ENCODE measurements around the gene TRIM41. TPM values are rescaled to one million over a fixed set of nuclear protein-coding genes. Genes with fewer than 3 reads are reported as not detected.

TRIM41 gene
- total and polyA plus RNA-seq, 9 of the 15 experiments (the other 6 are each of a cell fraction or from before 2014, with no cell fraction given): 1.8 to 47.6 (median 20.9) TPM

DNA sequence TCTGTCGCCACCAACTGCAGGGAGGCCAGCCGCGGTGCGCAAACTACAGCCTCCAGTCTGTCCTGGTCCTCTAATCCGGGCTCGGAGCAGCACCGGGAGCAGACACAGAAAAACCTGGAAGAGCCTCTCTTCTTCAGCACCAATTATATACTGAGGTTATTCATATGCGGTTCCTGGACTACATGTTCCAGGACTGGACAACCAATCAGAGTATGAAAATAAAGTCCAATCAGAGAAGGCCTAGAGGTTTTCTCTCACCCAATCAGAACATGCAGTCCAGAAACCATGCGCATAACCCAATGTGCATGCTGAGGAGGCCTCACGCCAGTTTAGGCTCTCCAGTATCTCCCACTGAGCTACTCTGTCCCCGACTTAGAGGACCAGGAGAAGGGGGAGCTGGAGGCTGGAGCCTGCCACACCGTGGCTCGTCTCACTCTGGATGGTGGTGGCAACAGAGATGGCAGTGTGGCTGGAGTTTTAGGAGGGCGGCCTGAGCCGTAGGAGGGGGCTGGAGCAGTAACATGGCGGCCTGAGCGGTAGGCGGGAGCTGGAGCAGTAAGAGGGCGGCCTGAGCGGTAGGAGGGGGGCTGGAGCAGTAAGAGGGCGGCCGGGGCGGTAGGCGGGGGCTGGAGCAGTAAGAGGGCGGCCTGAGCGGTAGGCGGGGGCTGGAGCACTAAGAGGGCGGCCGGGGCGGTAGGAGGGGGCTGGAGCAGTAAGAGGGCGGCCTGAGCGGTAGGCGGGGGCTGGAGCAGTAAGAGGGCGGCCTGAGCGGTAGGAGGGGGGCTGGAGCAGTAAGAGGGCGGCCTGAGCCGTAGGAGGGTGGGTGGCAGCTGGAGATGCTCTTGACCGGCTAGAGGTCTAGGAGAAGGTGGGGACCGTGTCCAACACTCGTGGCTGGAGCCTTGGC is 58.2 kb downstream of the TRIM41 start (continued):
- TF ChIP-seq NBN (IDR thresholded peaks at IDR 0.05; ENCODE audit: low read depth): no peak
- TF ChIP-seq EP400 (IDR thresholded peaks at IDR 0.05): peak; percentile 97
- TF ChIP-seq HMG20A (CRISPR knock-in tag; conservative IDR thresholded peaks at IDR 0.05): no peak
- peak; percentile 21; the same call in 1 of the 2 replicates for TF ChIP-seq CHD2 (IDR thresholded peaks at IDR 0.05; ENCODE audit: low read depth, low read length)
- TF ChIP-seq XRCC4 (IDR thresholded peaks at IDR 0.05; ENCODE audit: extremely low read depth, insufficient read depth, insufficient read length): no peak
- TF ChIP-seq SMARCE1 (IDR thresholded peaks at IDR 0.05): no peak
- TF ChIP-seq, protein P1, sequence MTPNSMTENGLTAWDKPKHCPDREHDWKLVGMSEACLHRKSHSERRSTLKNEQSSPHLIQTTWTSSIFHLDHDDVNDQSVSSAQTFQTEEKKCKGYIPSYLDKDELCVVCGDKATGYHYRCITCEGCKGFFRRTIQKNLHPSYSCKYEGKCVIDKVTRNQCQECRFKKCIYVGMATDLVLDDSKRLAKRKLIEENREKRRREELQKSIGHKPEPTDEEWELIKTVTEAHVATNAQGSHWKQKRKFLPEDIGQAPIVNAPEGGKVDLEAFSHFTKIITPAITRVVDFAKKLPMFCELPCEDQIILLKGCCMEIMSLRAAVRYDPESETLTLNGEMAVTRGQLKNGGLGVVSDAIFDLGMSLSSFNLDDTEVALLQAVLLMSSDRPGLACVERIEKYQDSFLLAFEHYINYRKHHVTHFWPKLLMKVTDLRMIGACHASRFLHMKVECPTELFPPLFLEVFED (CRISPR knock-in tag; conservative IDR thresholded peaks at IDR 0.05): 0 out of 2 replicates have a peak, but pooled peaks have one; percentile 28
- TF ChIP-seq YY1 (IDR thresholded peaks at IDR 0.05; ENCODE audit: borderline replicate concordance in 1 of 3, control insufficient read depth in 1 of 3, extremely low read depth in 1 of 3, insufficient read depth in 3 of 3, insufficient read length in 1 of 3, insufficient replicate concordance in 2 of 3, low read depth in 1 of 3, low read length in 2 of 3): peak; percentile 51 to 86 (median 80)
- TF ChIP-seq, protein P2, sequence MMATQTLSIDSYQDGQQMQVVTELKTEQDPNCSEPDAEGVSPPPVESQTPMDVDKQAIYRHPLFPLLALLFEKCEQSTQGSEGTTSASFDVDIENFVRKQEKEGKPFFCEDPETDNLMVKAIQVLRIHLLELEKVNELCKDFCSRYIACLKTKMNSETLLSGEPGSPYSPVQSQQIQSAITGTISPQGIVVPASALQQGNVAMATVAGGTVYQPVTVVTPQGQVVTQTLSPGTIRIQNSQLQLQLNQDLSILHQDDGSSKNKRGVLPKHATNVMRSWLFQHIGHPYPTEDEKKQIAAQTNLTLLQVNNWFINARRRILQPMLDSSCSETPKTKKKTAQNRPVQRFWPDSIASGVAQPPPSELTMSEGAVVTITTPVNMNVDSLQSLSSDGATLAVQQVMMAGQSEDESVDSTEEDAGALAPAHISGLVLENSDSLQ (IDR thresholded peaks at IDR 0.05): no peak
- peak in 1 of 2 experiments; percentile 52; a peak in 1 of 4 replicates for TF ChIP-seq TEAD1 (CRISPR knock-in tag; IDR thresholded peaks at IDR 0.05)
- TF ChIP-seq DIDO1 (tag; IDR thresholded peaks at IDR 0.05; ENCODE audit: low read depth): peak; percentile 44; the same call in 1 of the 2 replicates
- TF ChIP-seq, protein P3, sequence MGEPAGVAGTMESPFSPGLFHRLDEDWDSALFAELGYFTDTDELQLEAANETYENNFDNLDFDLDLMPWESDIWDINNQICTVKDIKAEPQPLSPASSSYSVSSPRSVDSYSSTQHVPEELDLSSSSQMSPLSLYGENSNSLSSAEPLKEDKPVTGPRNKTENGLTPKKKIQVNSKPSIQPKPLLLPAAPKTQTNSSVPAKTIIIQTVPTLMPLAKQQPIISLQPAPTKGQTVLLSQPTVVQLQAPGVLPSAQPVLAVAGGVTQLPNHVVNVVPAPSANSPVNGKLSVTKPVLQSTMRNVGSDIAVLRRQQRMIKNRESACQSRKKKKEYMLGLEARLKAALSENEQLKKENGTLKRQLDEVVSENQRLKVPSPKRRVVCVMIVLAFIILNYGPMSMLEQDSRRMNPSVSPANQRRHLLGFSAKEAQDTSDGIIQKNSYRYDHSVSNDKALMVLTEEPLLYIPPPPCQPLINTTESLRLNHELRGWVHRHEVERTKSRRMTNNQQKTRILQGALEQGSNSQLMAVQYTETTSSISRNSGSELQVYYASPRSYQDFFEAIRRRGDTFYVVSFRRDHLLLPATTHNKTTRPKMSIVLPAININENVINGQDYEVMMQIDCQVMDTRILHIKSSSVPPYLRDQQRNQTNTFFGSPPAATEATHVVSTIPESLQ (CRISPR knock-in tag; IDR thresholded peaks at IDR 0.05): 0 out of 2 replicates have a peak, but pooled peaks have one; percentile 26
- TF ChIP-seq POLR2AphosphoS5 (IDR thresholded peaks at IDR 0.05; ENCODE audit: control insufficient read depth, insufficient read depth, low read depth, low read length): peak; percentile 87
- 0 out of 2 replicates have a peak, but pooled peaks have one; percentile 55 for TF ChIP-seq ZNF766 (CRISPR knock-in tag; conservative IDR thresholded peaks at IDR 0.05)
- TF ChIP-seq HDAC1 (IDR thresholded peaks at IDR 0.05): peak in 1 of 2 experiments; percentile 95; a peak in 3 of 4 replicates
- peak; percentile 88 to 97 for TF ChIP-seq MAZ (CRISPR knock-in tag; conservative IDR thresholded peaks at IDR 0.05 in 1 of 2, IDR thresholded peaks at IDR 0.05 in 1 of 2)
- TF ChIP-seq POLR2B (IDR thresholded peaks at IDR 0.05; ENCODE audit: low read depth, partially characterized antibody): peak; percentile 90
- peak; percentile 83 for TF ChIP-seq OTX1 (CRISPR knock-in tag; IDR thresholded peaks at IDR 0.05)
- peak; percentile 13 to 59; a peak in 2 of 4 replicates for TF ChIP-seq FOXK2 (conservative IDR thresholded peaks at IDR 0.05 in 1 of 2, IDR thresholded peaks at IDR 0.05 in 1 of 2; ENCODE audit: low read depth in 2 of 2)
- TF ChIP-seq SAP30 (IDR thresholded peaks at IDR 0.05; ENCODE audit: borderline replicate concordance, insufficient read depth, low read depth, low read length, poor library complexity, severe bottlenecking): peak; percentile 57
- peak; percentile 22 for TF ChIP-seq SMAD1 (IDR thresholded peaks at IDR 0.05; ENCODE audit: low read depth, low read length, partially characterized antibody)

All from K562 (cell line).